Activated B cell treated with CpG ODN at 0.5 μM for 24 hours (primary cell): ENCODE measurements around the gene MAGEB2. TPM values are rescaled to one million over a fixed set of nuclear protein-coding genes. Genes with fewer than 3 reads are reported as not detected.

Experiments used
- ATAC-seq: fragments of 200-7000 bp; cut with Tn5 transposase; one replicate; pipeline ENCODE4 v1.10.0; 2021; ENCODE audit warnings: low read depth, mild to moderate bottlenecking, moderate library complexity
- CTCF ChIA-PET: fragments of 350-600 bp; sonication (Branson Sonifier 250); formaldehyde crosslinking; loops from one replicate; lab custom pipeline; 2021; ENCODE audit warnings: antibody characterized with exemption; lab: Charles Lee
- POLR2A ChIA-PET: fragments of 350-600 bp; sonication (Branson Sonifier 250); formaldehyde crosslinking; loops from one replicate; lab custom pipeline; 2021; ENCODE audit warnings: antibody characterized with exemption; lab: Charles Lee
- DNase-seq: peaks from one replicate; pipeline ENCODE4 v3.0.0; 2022
- H3K27ac Mint-ChIP-seq: one replicate; pipeline ENCODE4 v1.8.0; 2020; ENCODE audit warnings: mixed read lengths
- H3K27me3 Mint-ChIP-seq: one replicate; pipeline ENCODE4 v1.8.0; 2021; ENCODE audit warnings: mixed read lengths
- H3K36me3 Mint-ChIP-seq: one replicate; pipeline ENCODE4 v1.8.0; 2021; ENCODE audit warnings: low read depth, mixed read lengths
- H3K4me1 Mint-ChIP-seq: one replicate; pipeline ENCODE4 v1.8.0; 2021; ENCODE audit warnings: mixed read lengths
- H3K4me3 Mint-ChIP-seq: one replicate; pipeline ENCODE4 v1.8.0; 2020; ENCODE audit warnings: mild to moderate bottlenecking, mixed read lengths
- H3K9me3 Mint-ChIP-seq: one replicate; pipeline ENCODE4 v1.8.0; 2020; ENCODE audit warnings: mixed read lengths
- intact Hi-C: fragments of 100-400 bp; cut with micrococcal nuclease; formaldehyde crosslinking; loops from one replicate; pipeline ENCODE4 v1.15.1; 2024
- total RNA-seq: library from RNA; stranded (reverse); gene quantifications from 2 replicates; pipeline ENCODE4 v1.2.3, GENCODE V29; 2022
- TF ChIP-seq, protein P1 (sequence below): fragments of 200-600 bp; IDR thresholded peaks from one replicate; pipeline ENCODE4 v1.8.0; 2022; ENCODE audit warnings: antibody characterized with exemption, mild to moderate bottlenecking

MAGEB2 gene
- total RNA-seq, 1 donor from 2014 or later = not detected

- no peak for ATAC-seq
- H3K36me3 Mint-ChIP-seq = no peaks in the 10 kb centered on the region
- no peak overlapping the region for H3K27ac Mint-ChIP-seq
- no peaks in the 10 kb centered on the region for H3K9me3 Mint-ChIP-seq
- H3K27me3 Mint-ChIP-seq = no peaks in the 10 kb centered on the region
- no peak for DNase-seq
- TF ChIP-seq, protein P1, sequence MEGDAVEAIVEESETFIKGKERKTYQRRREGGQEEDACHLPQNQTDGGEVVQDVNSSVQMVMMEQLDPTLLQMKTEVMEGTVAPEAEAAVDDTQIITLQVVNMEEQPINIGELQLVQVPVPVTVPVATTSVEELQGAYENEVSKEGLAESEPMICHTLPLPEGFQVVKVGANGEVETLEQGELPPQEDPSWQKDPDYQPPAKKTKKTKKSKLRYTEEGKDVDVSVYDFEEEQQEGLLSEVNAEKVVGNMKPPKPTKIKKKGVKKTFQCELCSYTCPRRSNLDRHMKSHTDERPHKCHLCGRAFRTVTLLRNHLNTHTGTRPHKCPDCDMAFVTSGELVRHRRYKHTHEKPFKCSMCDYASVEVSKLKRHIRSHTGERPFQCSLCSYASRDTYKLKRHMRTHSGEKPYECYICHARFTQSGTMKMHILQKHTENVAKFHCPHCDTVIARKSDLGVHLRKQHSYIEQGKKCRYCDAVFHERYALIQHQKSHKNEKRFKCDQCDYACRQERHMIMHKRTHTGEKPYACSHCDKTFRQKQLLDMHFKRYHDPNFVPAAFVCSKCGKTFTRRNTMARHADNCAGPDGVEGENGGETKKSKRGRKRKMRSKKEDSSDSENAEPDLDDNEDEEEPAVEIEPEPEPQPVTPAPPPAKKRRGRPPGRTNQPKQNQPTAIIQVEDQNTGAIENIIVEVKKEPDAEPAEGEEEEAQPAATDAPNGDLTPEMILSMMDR = no peak
- POLR2A ChIA-PET = no interaction called here
- CTCF ChIA-PET = no interaction called here
- H3K4me3 Mint-ChIP-seq = no peak overlapping the region
- intact Hi-C loops = no loop called here
- H3K4me1 Mint-ChIP-seq = no peaks in the 10 kb centered on the region
Measured at GRCh38 chrX:30224536-30224935, 9.2 kb downstream of the MAGEB2 start.

DNA sequence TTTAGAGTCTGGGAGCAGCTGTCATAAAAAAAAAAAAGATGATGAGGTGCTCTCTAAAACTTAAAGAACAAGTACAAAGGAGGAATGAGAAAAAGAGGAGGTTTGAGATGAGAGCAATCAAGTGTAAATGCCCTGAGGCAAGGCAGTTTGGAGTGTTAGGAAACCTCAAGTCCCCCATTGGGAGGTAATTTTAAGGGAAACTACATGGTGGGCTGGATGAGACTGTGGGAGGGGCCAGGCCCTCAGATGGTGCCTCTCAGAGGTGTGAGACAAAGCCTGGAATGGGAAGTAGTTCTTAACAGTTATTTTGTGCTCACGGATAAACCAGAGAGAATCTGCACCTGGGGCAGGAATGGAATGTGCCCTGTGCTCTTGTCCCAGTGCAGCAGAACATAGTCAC lies 13.2 kb downstream of the MAGEB2 start:
- Mint-ChIP-seq H3K4me1 (no peaks in the 10 kb centered on the region), H3K27ac (no peak overlapping the region), H3K4me3 (no peak overlapping the region), H3K27me3 (no peaks in the 10 kb centered on the region), H3K36me3 (no peaks in the 10 kb centered on the region), H3K9me3 (no peaks in the 10 kb centered on the region)
- DNase-seq (no peak), ATAC-seq (no peak)
- TF ChIP-seq, protein P1 = no peak
- POLR2A ChIA-PET = no interaction called here
- intact Hi-C loops = no loop called here
- CTCF ChIA-PET = no interaction called here

GRCh38 chrX:30230395-30230794 lies 15.0 kb downstream of the MAGEB2 start, which contains the start of gene MAGEB3:
Gene MAGEB3, plus strand, starts transcription at chrX:30230657. Its CDS starts 5,268 bp downstream, at chrX:30235925.
- ATAC-seq (no peak), DNase-seq (no peak)
- H3K27me3 Mint-ChIP-seq = no peaks in the 10 kb centered on the region
- H3K36me3 Mint-ChIP-seq = no peaks in the 10 kb centered on the region
- no peak within 1 kb of the TSS for H3K4me3 Mint-ChIP-seq
- H3K27ac Mint-ChIP-seq = no peak within 1 kb of the TSS
- intact Hi-C loops = no loop called here
- TF ChIP-seq, protein P1 = no peak
- ChIA-PET CTCF (no interaction called here), POLR2A (no interaction called here)
- no peaks in the 10 kb centered on the region for H3K4me1 Mint-ChIP-seq
- no peaks in the 10 kb centered on the region for H3K9me3 Mint-ChIP-seq

GRCh38 chrX:30241724-30242415 lies 26.5 kb downstream of the MAGEB2 start, which contains the start of gene MAGEB4:
Gene MAGEB4, plus strand, starts transcription at chrX:30242000. Its CDS starts 136 bp downstream, at chrX:30242136.
- TF ChIP-seq, protein P1 = no peak
- H3K9me3 Mint-ChIP-seq = no peaks in the 10 kb centered on the region
- intact Hi-C loops = no loop called here
- no peak for DNase-seq
- H3K4me3 Mint-ChIP-seq = no peak within 1 kb of the TSS
- H3K27me3 Mint-ChIP-seq = no peaks in the 10 kb centered on the region
- no peaks in the 10 kb centered on the region for H3K4me1 Mint-ChIP-seq
- ATAC-seq = no peak
- no peak within 1 kb of the TSS for H3K27ac Mint-ChIP-seq
- CTCF ChIA-PET = no interaction called here
- no peaks in the 10 kb centered on the region for H3K36me3 Mint-ChIP-seq
- POLR2A ChIA-PET = no interaction called here

- no peak within 1 kb of the TSS for H3K4me3 Mint-ChIP-seq
- no peak for DNase-seq
- H3K9me3 Mint-ChIP-seq = no peaks in the 10 kb centered on the region
- H3K27me3 Mint-ChIP-seq = no peaks in the 10 kb centered on the region
- TF ChIP-seq, protein P1 = no peak
- no peak for ATAC-seq
- intact Hi-C loops = no loop called here
- no peaks in the 10 kb centered on the region for H3K4me1 Mint-ChIP-seq
- H3K36me3 Mint-ChIP-seq = no peaks in the 10 kb centered on the region
- ChIA-PET POLR2A (no interaction called here), CTCF (no interaction called here)
- H3K27ac Mint-ChIP-seq = no peak within 1 kb of the TSS
Measured at GRCh38 chrX:30246769-30247489, 31.6 kb downstream of the MAGEB2 start, which contains the start of gene MAGEB1. Gene MAGEB1, plus strand, starts transcription at chrX:30247146. Its CDS starts 3,348 bp downstream, at chrX:30250494.
